AG04450 (cell line): ENCODE measurements around the gene AMBRA1. TPM values are rescaled to one million over a fixed set of nuclear protein-coding genes. Genes with fewer than 3 reads are reported as not detected.
A peak's percentile ranks its signal among the peaks of the same experiment; 100 is the strongest.

ENCODE experiments used
- CTCF ChIA-PET: fragments of 300-600, 350-600 bp; formaldehyde crosslinking; extraction: SDS; loops from one replicate; lab custom pipeline; 2022; ENCODE audit warnings: antibody characterized with exemption, inconsistent platforms; lab: Charles Lee
- POLR2A ChIA-PET: fragments of 350-600 bp; formaldehyde crosslinking; extraction: SDS; loops from one replicate; lab custom pipeline; 2021; ENCODE audit warnings: antibody characterized with exemption, inconsistent platforms; lab: Yijun Ruan, JAX
- DNase-seq: peaks from one replicate; pipeline ENCODE4 v3.0.0-alpha.2; 2011; ENCODE audit warnings: low read depth, low spot score
- H3K27ac ChIP-seq: one replicate; pipeline ENCODE4 v1.5.1; 2012; ENCODE audit warnings: low read depth, low read length, control low read depth
- H3K27me3 ChIP-seq: one replicate; pipeline ENCODE4 v1.6.0; 2012; ENCODE audit warnings: low read length; ENCODE audit not compliant: control insufficient read depth, insufficient read depth
- H3K4me3 ChIP-seq: 2 replicates; pipeline ENCODE4 v1.5.1; 2011; ENCODE audit warnings: mild to moderate bottlenecking, low read depth, low read length, control low read depth
- H3K9me3 ChIP-seq: 2 replicates; pipeline ENCODE4 v1.5.1; 2012; ENCODE audit warnings: low read length; ENCODE audit not compliant: control insufficient read depth, insufficient read depth
- CTCF ChIP-seq: IDR thresholded peaks from 2 replicates; pipeline ENCODE4 v1.5.1; 2011; ENCODE audit warnings: low read depth, low read length, control low read depth, inconsistent platforms
- polyA plus RNA-seq: library from polyadenylated mRNA; depleted of rRNA; stranded (reverse); fragments of >200 nt; gene quantifications from 2 replicates; pipeline ENCODE4 v1.2.3, GENCODE V29; 2011

Gene AMBRA1
- polyA plus RNA-seq, 1 experiment = 12.8 TPM

GRCh38 chr11:46537537-46538295 lies 56.1 kb downstream of the AMBRA1 start:
- ChIA-PET CTCF (interaction anchor here (0.6 to 5.4 kb wide), 14 partner anchors 9 to 177 kb away, joined by 3 to 36 read pairs (median 4); partner anchors contain the start of gene CHRM4), POLR2A (no interaction called here)
- DNase-seq = peak; percentile 61
- H3K27me3 ChIP-seq = no peaks in the 10 kb centered on the region
- no peak overlapping the region for H3K4me3 ChIP-seq
- no peaks in the 10 kb centered on the region for H3K9me3 ChIP-seq
- H3K27ac ChIP-seq = no peak overlapping the region
- peak; percentile 99 for TF ChIP-seq CTCF

- DNase-seq = no peak
- CTCF ChIA-PET = interaction anchor here (1.4 to 5.4 kb wide), 9 partner anchors 8 to 154 kb away, joined by 3 to 36 read pairs (median 7); partner anchors contain the start of gene CHRM4
These were observed 56.7 kb downstream of the AMBRA1 start for GRCh38 chr11:46537121-46537520.

DNA sequence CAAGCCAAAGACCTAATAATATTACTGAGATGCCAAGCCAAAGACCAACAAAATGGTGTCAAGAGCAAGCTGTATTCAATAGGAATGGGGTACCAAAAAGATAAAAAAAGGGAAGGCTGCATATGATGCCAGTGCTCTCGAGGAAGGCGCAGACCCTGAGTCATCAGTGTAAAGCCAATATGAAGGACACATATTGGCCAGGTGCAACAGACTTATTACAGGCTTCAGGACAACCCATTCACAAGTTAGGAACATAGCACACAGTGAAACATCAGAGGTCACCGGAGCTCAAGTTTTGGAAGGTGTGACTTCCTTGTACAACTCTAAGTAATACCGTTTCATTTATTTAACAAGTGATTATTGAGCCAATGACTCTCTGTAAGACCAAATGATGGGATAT lies 58.1 kb downstream of the AMBRA1 start:
- Histone ChIP-seq H3K27me3 (no peaks in the 10 kb centered on the region), H3K9me3 (no peaks in the 10 kb centered on the region), H3K27ac (no peak overlapping the region), H3K4me3 (no peak overlapping the region)
- CTCF ChIA-PET = interaction anchor here (1.3 to 1.4 kb wide), 4 partner anchors 19 to 152 kb away, joined by 3 to 5 read pairs (median 4); no protein-coding TSS in a partner anchor
- no peak for DNase-seq
- POLR2A ChIA-PET = no interaction called here
- no peak for TF ChIP-seq CTCF

More at GRCh38 chr11:46537121-46537520, 56.7 kb downstream of the AMBRA1 start:
- POLR2A ChIA-PET = no interaction called here
- Histone ChIP-seq H3K27me3 (no peaks in the 10 kb centered on the region), H3K4me3 (no peak overlapping the region), H3K9me3 (no peaks in the 10 kb centered on the region), H3K27ac (no peak overlapping the region)
- peak; percentile 42 for TF ChIP-seq CTCF

DNA sequence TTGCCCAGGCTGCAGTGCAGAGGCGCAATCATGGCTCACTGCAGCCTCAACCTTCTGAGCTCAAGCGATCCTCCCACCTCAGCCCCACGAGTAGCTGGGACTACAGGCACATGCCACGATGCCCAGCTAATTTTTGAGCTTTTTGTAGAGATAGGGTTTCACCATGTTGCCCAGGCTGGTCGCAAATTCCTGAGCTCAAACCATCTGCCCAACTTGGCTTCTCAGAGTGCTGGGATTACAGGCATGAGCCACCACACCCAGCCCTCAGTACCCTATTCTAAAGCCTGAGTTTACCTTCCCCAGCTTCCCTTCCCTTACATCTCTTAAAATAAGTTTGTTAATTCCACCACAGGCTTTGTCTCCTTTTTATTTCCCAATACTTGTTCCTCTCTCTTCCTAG lies 59.1 kb downstream of the AMBRA1 start:
- H3K27me3 ChIP-seq = no peaks in the 10 kb centered on the region
- H3K27ac ChIP-seq = no peak overlapping the region
- no peaks in the 10 kb centered on the region for H3K9me3 ChIP-seq
- ChIA-PET POLR2A (interaction anchor here (0.9 kb wide), 1 partner anchor 528 kb away, joined by 3 read pairs; no protein-coding TSS in a partner anchor), CTCF (interaction anchor here (0.6 kb wide), 1 partner anchor 145 kb away, joined by 4 read pairs; no protein-coding TSS in a partner anchor)
- DNase-seq = no peak
- H3K4me3 ChIP-seq = no peak overlapping the region
- no peak for TF ChIP-seq CTCF
